Embryonic facial prominence (tissue), 1 donor: ENCODE data around the gene ALCAM.
"Not testable (repeated sequence)": the region's sequence is repeated elsewhere in the genome, so short reads cannot be mapped to it uniquely, and the experiment has no call there.

ENCODE experiments used
- DNase-seq: peaks from one replicate; pipeline ENCODE4 v3.0.0-alpha.2; 2016; ENCODE audit errors: extremely low spot score

The ALCAM gene

GRCh38 chr3:105593315-105593714 lies 226.6 kb downstream of the ALCAM start:
- DNase-seq = no peak

- DNase-seq = no peak
Observed at GRCh38 chr3:105594219-105594618, 227.5 kb downstream of the ALCAM start.

GRCh38 chr3:105598042-105598796 lies 231.5 kb downstream of the ALCAM start:
- no peak for DNase-seq

- no peak for DNase-seq
Observed at GRCh38 chr3:105599350-105599749, 232.6 kb downstream of the ALCAM start.

GRCh38 chr3:105601756-105602155 lies 235.0 kb downstream of the ALCAM start:
- DNase-seq = not testable (repeated sequence)

GRCh38 chr3:105602286-105602685 lies 235.6 kb downstream of the ALCAM start:
- not testable (repeated sequence) for DNase-seq

GRCh38 chr3:105603516-105603915 lies 236.8 kb downstream of the ALCAM start:
- not testable (repeated sequence) for DNase-seq

- DNase-seq = no peak
Observed at GRCh38 chr3:105606016-105606415, 239.3 kb downstream of the ALCAM start.

GRCh38 chr3:105608623-105609022 lies 241.9 kb downstream of the ALCAM start:
- DNase-seq = no peak

- DNase-seq = no peak
Observed at GRCh38 chr3:105610473-105610872, 243.8 kb downstream of the ALCAM start.

- DNase-seq = no peak
Observed at GRCh38 chr3:105611304-105612192, 244.8 kb downstream of the ALCAM start.

- no peak for DNase-seq
Observed at GRCh38 chr3:105613120-105613519, 246.4 kb downstream of the ALCAM start.

- no peak for DNase-seq
Observed at GRCh38 chr3:105614288-105615030, 247.8 kb downstream of the ALCAM start.

- DNase-seq = no peak
Observed at GRCh38 chr3:105615814-105616213, 249.1 kb downstream of the ALCAM start.

GRCh38 chr3:105616374-105617121 lies 249.8 kb downstream of the ALCAM start:
- no peak for DNase-seq

GRCh38 chr3:105618556-105618955 lies 251.8 kb downstream of the ALCAM start:
- DNase-seq = no peak

- no peak for DNase-seq
Observed at GRCh38 chr3:105619651-105620050, 252.9 kb downstream of the ALCAM start.

- no peak for DNase-seq
Observed at GRCh38 chr3:105620236-105620635, 253.5 kb downstream of the ALCAM start.

GRCh38 chr3:105622169-105622568 lies 255.5 kb downstream of the ALCAM start:
- DNase-seq = no peak
